ENCODE data around the gene DCAF7.

Gene DCAF7

DNA sequence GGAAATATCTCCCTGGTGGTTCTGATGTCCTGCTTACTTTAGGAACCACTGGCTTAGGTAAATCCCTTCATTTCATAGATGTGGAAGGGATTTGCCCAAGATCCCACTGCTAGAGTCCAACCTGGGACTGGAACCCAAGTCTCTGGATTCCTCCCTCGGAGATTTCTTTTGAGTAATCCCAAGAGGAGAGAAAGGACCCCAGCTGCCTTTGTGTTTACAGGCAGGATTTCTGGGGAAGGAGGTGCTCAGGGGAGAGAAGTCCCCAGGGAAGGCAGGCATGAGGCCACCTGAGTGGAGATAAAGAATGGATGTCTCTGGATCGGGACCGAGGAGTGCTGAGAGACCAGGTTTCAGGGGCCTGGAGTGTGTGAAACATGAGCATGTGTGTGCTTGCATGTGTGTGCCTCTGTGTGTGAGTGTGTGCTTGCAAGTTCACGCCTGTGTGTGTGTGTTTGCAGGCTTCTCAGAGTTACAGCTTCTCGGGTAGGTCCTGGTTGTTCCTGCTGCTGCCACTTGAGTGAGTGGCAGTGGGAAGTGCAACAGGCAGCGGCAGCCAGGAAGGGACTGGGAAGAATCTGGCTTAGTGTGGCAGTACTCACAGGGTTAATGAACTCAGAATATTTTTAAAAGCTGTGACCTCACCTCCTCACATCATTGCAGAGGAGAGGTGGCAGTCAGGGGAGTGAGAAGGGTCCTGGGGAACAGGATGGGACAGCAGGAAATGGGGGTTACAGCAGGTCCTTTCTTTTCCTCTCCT, 24.9 kb upstream of the DCAF7 start:
- no peak for DNase-seq (ENCODE audit: low read depth in 2 of 2)

DNA sequence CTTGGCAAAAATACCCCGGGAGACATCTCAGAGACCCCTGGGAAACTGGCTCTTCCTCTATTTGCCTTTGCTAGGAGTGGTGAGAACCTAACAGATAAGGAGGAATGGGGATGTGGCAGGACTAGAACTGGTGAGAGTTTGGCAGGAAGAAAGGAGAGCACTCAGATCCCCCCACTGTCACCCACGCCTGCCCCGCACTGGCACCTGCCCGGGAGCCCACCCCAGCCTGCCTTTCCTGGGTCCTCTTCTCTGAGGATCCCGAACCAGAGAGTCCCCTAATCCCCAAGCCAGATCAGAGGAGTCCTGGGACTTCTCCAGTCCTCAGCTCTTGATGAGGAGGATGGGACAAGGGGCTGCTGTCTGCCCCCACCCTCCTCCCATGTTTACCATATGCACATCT, 23.4 kb upstream of the DCAF7 start:
- no peak for DNase-seq (ENCODE audit: low read depth in 2 of 2)

DNA sequence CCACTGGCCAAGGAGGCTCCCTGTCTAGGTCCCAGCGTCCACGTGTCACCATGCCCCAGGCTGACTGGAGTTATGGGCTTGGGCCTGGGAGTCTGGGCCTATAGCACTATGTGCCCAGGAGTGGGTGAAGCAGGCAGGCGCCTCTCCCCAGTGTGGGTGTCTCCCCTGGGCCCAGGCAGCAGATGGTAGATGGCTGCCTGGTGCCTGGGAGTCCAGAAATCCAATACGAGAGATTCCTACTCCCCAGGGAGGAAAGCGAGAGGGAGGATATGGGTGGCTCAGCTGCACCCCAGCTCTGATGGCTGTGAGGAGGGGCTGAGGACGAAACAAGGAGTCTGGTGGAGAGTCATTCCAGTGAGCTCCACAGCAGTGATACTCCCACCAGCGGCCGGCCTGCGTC, 22.1 kb upstream of the DCAF7 start:
- DNase-seq (ENCODE audit: low read depth in 2 of 2), result no peak

DNA sequence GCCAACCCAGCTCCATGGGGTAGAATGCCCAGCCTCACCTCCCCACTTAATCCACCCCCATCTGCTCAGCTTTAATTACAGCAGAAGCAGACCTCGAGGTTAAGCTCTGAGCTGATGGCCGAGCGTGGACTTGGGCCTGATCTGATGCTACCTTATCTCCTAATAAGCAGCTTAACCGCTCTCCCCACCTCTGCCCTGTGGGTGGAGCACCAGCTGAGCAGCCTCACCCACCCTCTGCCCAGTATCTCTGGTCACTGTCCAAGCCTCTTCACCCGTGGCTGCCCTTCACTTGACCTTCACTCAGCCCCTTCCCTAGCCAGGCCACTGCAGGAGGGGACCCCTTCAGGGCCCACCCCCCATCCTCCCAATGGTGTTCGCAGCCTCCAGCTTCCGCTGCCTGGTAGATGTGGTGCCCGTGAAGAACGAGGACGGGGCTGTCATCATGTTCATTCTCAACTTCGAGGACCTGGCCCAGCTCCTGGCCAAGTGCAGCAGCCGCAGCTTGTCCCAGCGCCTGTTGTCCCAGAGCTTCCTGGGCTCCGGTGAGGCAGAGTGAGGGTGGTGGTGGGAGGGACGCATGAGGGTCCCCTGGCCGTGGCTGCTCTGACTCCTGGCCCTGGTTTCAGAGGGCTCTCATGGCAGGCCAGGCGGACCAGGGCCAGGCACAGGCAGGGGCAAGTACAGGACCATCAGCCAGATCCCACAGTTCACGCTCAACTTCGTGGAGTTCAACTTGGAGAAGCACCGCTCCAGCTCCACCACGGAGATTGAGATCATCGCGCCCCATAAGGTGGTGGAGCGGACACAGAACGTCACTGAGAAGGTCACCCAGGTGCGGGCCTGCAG, 20.3 kb upstream of the DCAF7 start:
- DNase-seq (ENCODE audit: low read depth in 2 of 2), result no peak

DNA sequence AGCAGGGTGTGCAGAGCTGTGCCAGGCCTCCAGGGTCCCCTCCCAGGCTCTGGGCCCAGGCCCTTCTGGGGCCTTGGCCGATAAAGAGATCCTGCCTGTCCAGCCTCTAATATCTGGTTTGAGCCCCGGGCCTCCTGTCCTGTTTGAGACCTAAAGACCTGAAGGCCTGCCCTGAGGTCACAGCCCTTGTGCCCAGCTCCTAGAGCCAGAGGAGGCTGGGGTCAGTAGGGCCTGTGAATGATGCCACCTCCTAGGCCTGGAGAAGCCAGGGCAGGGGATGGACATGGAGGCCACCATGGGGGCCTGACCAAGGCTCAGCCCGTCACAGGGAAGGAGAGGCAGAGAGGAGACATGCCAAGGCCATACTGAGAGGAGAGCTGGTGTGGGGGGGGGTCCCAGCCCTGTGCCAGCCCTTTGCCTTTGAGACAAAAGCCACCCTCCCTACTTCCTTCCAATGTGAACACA, 19.7 kb upstream of the DCAF7 start:
- no peak for DNase-seq (ENCODE audit: low read depth in 2 of 2)

DNA sequence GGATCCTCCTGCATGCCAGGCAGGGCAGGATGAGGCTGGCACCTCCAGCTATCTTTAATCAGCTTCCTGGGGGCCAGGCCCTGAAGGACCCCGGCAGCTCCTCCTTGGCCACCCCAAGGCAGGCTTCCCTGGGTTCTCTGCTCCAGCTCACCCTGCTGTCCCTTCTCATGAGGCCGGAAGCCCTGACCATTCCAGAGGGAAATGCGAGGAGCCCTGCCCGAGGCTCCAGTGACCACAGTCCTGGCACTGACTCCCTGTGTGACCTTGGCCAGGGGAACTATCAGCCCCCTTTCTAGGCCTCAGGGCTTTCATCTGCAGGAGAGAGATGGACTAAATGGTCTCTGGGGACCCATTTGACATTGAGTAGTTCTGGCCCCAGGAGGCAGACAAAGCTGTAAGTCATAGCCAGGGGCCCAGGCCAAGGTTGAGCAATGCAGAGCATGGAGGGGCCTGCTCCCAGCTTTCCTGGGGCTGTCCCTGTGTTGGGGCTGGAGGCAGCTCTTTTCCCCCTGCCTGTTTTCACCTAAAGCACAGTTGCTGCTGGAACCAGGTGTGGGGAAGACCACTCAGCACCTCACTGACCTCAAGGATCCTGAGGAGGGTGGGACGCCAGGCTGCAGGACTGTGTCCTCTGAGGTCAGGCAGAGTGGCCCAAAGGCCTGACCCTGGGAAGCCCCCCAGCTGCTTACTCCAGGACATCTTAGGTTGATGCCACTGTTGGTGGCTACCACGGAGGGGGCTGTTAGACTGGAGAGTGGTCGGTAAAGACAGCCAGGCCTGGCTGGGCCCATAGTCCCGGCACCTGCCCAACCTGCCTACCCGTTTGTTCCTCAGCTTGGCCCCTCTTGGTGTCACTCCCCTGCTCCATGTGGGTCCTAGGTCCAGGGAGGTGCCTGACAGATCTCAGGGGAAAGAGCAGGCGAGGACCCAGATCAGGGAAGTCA, 19.0 kb upstream of the DCAF7 start:
- no peak for DNase-seq (ENCODE audit: low read depth in 2 of 2)

DNA sequence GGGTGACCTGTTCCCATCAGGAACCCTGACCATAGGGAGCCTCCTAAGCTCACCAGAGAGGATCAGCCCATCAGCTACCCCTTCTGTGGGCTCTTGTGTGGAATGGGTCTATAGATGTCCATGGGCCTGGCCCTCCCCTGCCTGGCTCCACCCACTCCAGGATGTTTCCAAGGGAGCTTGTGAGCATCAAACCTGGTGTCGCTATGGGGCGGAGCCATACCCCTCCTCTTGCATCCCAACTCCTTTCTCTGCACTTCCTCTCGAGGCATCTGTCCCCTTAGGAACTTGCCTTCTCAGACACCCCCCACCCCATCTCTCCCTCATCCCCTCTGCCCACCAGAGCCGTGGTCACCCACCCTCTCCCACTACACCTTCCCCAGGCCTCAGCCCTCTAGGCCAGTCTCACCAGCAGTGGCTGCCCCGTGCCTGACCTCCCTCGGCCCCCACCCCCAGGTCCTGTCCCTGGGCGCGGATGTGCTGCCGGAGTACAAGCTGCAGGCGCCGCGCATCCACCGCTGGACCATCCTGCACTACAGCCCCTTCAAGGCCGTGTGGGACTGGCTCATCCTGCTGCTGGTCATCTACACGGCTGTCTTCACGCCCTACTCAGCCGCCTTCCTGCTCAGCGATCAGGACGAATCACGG, 16.7 kb upstream of the DCAF7 start:
- no peak for DNase-seq (ENCODE audit: low read depth in 2 of 2)

DNA sequence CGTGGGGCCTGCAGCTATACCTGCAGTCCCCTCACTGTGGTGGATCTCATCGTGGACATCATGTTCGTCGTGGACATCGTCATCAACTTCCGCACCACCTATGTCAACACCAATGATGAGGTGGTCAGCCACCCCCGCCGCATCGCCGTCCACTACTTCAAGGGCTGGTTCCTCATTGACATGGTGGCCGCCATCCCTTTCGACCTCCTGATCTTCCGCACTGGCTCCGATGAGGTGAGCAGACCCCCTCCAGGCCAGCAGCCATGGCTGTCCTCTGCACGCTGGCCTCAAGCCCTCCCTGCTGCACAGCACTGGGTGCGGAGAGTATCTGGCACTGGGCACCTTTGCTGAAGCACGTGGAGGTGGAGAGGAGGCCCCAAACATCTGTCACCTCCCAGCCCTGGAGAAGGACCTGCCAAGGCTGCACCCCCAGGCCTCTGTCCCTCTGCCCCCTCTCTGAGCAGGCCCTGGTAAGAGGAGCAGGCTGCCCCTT, 16.2 kb upstream of the DCAF7 start:
- DNase-seq (ENCODE audit: low read depth in 2 of 2), result no peak

DNA sequence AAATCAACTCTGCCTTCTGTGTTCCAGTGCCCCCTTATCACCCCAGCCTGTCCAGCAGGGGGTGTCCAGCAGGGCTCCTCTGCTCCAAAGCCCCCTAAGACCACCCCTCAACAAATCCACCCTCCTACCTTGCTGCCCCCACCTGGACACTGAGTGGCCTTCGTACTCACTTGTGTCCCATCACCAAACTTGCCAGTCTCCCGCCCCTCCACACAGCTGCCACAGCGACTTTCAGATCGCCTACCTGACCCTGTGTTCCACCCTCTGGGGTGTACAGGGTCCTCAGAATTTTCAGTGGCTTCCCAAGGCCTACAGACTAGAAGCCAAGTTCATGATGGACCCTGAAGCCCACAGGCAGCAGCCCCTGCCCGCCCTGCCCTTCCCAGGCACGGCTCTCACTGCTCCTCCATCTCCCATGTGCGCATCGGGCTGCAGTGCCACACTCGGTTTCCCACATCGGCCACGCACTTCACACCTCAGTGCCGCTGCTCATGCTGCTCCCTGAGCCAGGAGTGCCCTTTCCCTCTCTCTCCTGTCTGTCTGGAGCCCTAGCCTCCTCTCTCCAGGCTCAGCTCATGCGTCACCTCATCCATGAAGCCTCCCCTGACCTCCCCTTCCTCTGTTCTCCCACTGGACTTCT, 15.3 kb upstream of the DCAF7 start:
- DNase-seq (ENCODE audit: low read depth in 2 of 2), result no peak

DNA sequence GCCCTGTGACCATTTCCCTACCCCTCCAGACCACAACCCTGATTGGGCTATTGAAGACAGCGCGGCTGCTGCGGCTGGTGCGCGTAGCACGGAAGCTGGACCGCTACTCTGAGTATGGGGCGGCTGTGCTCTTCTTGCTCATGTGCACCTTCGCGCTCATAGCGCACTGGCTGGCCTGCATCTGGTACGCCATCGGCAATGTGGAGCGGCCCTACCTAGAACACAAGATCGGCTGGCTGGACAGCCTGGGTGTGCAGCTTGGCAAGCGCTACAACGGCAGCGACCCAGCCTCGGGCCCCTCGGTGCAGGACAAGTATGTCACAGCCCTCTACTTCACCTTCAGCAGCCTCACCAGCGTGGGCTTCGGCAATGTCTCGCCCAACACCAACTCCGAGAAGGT, 14.6 kb upstream of the DCAF7 start:
- no peak for DNase-seq (ENCODE audit: low read depth in 2 of 2)

DNA sequence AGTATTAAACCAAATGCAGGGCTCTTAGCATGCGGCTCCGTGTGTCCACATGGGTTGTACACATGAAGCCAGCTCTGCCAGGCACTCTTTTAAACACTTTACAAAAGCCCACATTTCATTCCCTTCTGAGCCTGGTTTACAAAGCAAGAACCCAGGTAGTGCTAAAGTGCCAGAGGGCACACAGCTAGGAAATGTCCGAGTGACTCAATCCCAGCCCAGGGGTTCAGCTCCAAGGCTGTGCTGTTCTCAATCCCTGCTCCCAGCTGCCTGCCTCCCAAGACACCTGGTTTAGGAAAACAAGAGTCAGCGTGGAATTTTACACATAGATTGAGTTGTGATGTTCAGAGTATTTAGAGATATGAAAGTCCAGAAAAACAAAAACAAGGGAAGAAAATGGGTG, 13.3 kb upstream of the DCAF7 start:
- no peak for DNase-seq (ENCODE audit: low read depth in 2 of 2)

DNA sequence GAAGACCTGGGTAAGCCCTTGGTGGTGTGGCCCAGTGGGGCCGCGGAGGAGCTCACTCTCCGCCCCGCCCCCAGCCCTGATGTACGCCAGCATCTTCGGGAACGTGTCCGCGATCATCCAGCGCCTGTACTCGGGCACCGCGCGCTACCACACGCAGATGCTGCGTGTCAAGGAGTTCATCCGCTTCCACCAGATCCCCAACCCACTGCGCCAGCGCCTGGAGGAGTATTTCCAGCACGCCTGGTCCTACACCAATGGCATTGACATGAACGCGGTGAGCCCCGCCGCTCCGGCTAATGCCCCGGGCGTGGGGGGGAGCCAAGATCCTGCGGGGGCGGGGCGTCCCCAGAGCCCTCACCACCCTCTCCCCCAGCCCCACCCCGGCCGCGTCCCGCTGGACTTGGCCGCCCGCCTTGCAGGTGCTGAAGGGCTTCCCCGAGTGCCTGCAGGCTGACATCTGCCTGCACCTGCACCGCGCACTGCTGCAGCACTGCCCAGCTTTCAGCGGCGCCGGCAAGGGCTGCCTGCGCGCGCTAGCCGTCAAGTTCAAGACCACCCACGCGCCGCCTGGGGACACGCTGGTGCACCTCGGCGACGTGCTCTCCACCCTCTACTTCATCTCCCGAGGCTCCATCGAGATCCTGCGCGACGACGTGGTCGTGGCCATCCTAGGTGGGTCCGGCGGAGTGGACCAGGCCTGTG, 12.1 kb upstream of the DCAF7 start:
- DNase-seq (ENCODE audit: low read depth in 2 of 2), result no peak

DNA sequence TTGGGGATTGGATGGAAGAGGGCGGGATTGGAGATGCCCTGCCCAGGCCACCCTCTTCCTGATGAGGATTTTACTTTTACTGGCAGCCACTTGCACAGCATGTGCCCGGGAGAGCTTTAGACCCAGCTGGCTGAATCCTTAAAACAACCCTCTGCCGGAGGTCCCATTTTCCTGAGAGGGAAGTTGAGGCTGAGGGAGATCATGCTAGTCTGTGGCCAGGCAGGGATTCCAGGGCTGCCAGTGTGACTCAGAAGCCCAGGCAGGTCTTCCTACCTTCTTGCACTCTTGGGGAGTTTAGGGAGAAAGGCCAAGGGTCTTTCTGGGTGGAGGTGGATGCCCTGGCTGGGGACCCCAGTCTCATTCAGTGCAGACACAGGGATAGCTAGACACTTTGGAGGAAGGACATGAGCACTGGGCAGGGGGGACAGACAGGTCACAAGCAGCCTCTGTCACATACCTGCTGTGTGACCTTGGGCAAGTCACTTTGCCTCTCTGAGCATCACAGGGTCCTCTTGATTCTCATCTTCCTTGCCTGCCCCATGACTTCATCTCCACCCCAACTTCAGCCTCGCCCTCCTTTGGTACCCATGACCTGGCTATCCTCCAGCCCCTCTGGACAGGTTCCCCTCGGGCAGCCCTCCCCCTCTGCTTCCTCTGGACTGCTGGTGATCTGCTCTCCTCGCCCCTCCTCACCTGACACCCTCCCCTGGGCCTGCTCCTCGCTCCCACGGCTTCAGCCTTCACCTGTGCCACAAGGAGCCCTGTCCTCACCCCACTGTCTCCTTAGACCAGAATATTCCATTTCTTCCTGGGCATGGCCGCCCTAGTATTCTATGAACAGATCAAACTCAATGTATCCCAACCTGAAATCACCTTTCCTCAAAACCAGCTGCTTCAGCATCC, 11.3 kb upstream of the DCAF7 start:
- DNase-seq (ENCODE audit: low read depth in 2 of 2), result no peak

DNA sequence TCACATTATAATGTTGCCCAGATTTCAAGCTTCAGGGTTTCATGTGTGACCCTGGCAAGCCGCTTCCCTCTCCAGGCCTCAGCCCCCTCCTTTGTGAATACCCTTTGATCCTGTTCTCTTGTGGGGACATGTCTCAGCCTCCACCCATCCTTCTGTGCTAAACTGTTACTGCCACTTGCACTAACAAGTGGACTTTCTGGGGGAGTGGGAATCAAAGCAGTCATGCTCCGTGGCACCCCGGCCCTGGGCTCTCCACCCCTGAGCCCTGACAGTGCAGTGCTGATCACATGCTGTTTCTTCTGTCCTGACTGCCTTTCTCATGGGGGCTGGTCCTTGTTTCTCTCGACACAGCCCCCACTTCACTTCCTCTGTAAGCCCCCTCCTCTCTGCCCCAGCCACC, 9.7 kb upstream of the DCAF7 start:
- DNase-seq (ENCODE audit: low read depth in 2 of 2), result no peak

DNA sequence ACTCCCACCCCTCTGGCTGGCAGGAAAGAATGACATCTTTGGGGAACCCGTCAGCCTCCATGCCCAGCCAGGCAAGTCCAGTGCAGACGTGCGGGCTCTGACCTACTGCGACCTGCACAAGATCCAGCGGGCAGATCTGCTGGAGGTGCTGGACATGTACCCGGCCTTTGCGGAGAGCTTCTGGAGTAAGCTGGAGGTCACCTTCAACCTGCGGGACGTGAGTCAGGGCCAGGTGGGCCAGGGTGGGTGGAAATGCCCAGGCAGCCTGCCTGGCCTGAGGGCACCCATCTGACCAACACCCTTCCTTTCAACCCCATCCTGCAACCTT, 8.1 kb upstream of the DCAF7 start:
- DNase-seq (ENCODE audit: low read depth in 2 of 2), result no peak

DNA sequence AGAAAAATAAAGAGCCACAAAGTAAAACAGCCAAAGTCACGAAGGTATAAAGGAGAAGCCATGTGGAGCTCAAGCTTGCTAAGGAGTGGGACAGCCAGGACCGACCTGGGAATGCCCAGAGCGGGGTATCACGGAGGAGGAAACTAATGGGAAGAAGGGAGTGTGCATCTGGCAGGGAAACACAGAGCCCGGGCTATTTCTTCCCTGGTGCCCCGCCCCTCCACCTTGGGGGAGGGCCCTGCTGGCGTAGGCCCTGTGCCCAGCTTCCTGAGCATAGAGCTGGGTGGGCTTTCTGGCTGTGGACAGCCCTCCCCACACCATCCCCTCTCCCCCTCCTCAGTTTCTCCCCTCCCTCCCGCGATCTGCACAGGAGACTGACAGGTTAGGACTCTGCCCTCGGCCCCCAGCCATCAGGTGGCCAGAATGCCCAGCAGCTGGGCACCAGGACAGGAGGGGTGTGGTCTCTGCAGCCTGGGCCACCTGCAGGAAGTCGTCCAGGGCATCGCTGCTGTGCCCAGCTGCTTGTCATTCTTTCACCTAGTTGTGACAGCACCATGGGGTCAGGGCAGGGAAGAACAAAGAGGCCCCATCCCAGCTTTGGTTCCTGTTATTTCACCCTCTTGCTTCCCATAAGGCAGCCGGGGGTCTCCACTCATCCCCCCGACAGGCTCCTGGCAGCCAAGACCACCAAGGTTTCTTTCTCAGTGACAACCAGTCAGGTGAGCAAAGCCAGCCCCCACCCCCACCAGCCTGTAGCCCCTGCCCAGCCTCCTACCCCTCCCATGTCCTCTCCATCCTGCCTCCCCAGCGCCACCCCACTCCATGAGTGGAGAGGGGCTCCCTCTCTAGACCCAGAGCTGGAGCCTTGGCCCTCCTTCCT, 7.1 kb upstream of the DCAF7 start:
- DNase-seq (ENCODE audit: low read depth in 2 of 2), result no peak

DNA sequence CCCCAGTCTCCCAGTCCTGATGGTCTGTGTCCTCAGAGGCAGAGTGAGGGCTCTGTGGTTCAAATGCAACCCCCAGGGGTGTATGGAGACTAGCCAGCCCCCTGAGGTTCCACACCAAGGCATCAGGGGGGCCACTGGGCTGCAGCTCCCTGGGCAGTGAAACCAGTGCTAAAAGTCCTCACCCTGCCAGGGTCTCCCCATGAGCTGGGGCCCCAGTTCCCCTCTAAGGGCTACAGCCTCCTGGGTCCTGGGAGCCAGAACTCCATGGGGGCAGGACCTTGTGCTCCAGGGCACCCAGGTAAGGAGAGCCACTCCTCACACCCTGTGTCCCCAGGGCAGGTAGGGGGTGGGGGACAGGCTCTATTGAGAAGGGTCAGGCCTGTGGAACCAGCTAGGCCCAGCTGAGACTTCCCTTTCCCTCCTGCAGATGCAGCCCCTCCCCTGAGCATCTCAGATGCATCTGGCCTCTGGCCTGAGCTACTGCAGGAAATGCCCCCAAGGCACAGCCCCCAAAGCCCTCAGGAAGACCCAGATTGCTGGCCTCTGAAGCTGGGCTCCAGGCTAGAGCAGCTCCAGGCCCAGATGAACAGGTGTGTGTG, 6.4 kb upstream of the DCAF7 start:
- no peak for DNase-seq (ENCODE audit: low read depth in 2 of 2)

Data from fibroblast of skin of left biceps (primary cell).